B cell (primary cell): ENCODE results near the gene BFSP1. TPM values are rescaled to one million over a fixed set of nuclear protein-coding genes. Genes with fewer than 3 reads are reported as not detected.

Experiments
- ATAC-seq: fragments of 200-7000 bp; cut with Tn5 transposase; one replicate; pipeline ENCODE4 v1.10.0; 2021; ENCODE audit warnings: low read depth, mild to moderate bottlenecking, moderate number of reproducible peaks, moderate library complexity
- CTCF ChIA-PET: fragments of 350-600 bp; sonication (Branson Sonifier 250); formaldehyde crosslinking; loops from one replicate; lab custom pipeline; 2021; ENCODE audit warnings: antibody characterized with exemption, inconsistent platforms; lab: Charles Lee
- POLR2A ChIA-PET: fragments of 350-600 bp; sonication (Branson Sonifier 250); formaldehyde crosslinking; loops from one replicate; lab custom pipeline; 2021; ENCODE audit warnings: antibody characterized with exemption; lab: Charles Lee
- DNase-seq: peaks from one replicate; pipeline ENCODE4 v3.0.0; 2013
- H2AFZ ChIP-seq: 2 replicates; pipeline ENCODE4 v1.6.1; 2012; ENCODE audit warnings: mild to moderate bottlenecking, low read depth, low read length; ENCODE audit not compliant: insufficient read depth, poor library complexity, severe bottlenecking
- H3K27ac ChIP-seq, 2 donors: 1 replicate in 1 of 2; 2 replicates in 1 of 2; pipeline ENCODE4 v1.5.1; 2012 to 2013; ENCODE audit warnings: low read length in 2 of 2, mild to moderate bottlenecking in 2 of 2, moderate library complexity in 1 of 2
- H3K27me3 ChIP-seq, 4 experiments: fragments of 200-600 bp in 1 of 4; sonication (generic) in 1 of 4; replicated peaks in 1 of 4; 1 replicate in 2 of 4; 2 replicates in 2 of 4; pipeline versions ENCODE4 v1.6.1 to v1.7.0; 2013 to 2016; ENCODE audit warnings: low read length in 3 of 4, mild to moderate bottlenecking in 2 of 4, mixed read lengths in 1 of 4, moderate library complexity in 1 of 4; ENCODE audit not compliant: insufficient read depth in 4 of 4, control insufficient read depth in 3 of 4; ENCODE audit errors: control extremely low read depth in 1 of 4
- H3K36me3 ChIP-seq, 2 experiments: replicated peaks in 1 of 2; 1 replicate in 1 of 2; 2 replicates in 1 of 2; pipeline versions ENCODE4 v1.6.1 to v1.7.1; 2013; ENCODE audit warnings: low read length in 1 of 2; ENCODE audit not compliant: insufficient read depth in 2 of 2, control insufficient read depth in 1 of 2; ENCODE audit errors: control extremely low read depth in 1 of 2, extremely low read depth in 1 of 2
- H3K4me1 ChIP-seq, 2 donors: fragments of 200-600 bp in 1 of 2; sonication (generic) in 1 of 2; 1 replicate in 1 of 2; 2 replicates in 1 of 2; pipeline versions ENCODE4 v1.5.1 to v1.6.1; 2013 to 2017; ENCODE audit warnings: low read length in 2 of 2; ENCODE audit not compliant: control insufficient read depth in 2 of 2, insufficient read depth in 2 of 2
- H3K4me2 ChIP-seq: replicated peaks from 2 replicates; pipeline ENCODE3; 2012; ENCODE audit warnings: mild to moderate bottlenecking, low read depth, low read length; ENCODE audit not compliant: poor library complexity, severe bottlenecking
- H3K4me3 ChIP-seq, 5 experiments: fragments of 200-600 bp in 1 of 5; sonication (generic) in 1 of 5; 1 replicate in 3 of 5; 2 replicates in 2 of 5; pipeline versions ENCODE4 v1.5.1 to v1.7.0; 2011 to 2016; ENCODE audit warnings: low read length in 4 of 5, mild to moderate bottlenecking in 4 of 5, low read depth in 2 of 5, control low read depth in 1 of 5, moderate library complexity in 1 of 5; ENCODE audit not compliant: insufficient read depth in 1 of 5; ENCODE audit errors: control extremely low read depth in 1 of 5, extremely low read depth in 1 of 5
- H3K79me2 ChIP-seq: fragments of 200-600 bp; sonication (generic); one replicate; pipeline ENCODE4 v1.6.0; 2016; ENCODE audit warnings: low read length; ENCODE audit not compliant: control insufficient read depth, insufficient read depth
- H3K9ac ChIP-seq: fragments of 200-600 bp; sonication (generic); 2 replicates; pipeline ENCODE4 v1.6.1; 2017; ENCODE audit warnings: mild to moderate bottlenecking, low read length, moderate library complexity
- H3K9me3 ChIP-seq, 3 donors: one replicate each; pipeline versions ENCODE4 v1.6.1 to v1.7.1; 2013; ENCODE audit warnings: low read length in 2 of 3; ENCODE audit not compliant: control insufficient read depth in 2 of 3, insufficient read depth in 1 of 3; ENCODE audit errors: control extremely low read depth in 1 of 3
- H4K20me1 ChIP-seq: 2 replicates; pipeline ENCODE4 v1.6.0; 2012; ENCODE audit warnings: mild to moderate bottlenecking, low read length; ENCODE audit not compliant: insufficient read depth, control insufficient read depth, poor library complexity, severe bottlenecking
- H3K27ac Mint-ChIP-seq: one replicate; pipeline ENCODE4 v1.8.0; 2021; ENCODE audit warnings: mixed read lengths
- H3K27me3 Mint-ChIP-seq: one replicate; pipeline ENCODE4 v1.8.0; 2021; ENCODE audit warnings: mixed read lengths
- H3K4me1 Mint-ChIP-seq: one replicate; pipeline ENCODE4 v1.8.0; 2021; ENCODE audit warnings: mixed read lengths
- H3K4me3 Mint-ChIP-seq: one replicate; pipeline ENCODE4 v1.8.0; 2021; ENCODE audit warnings: mixed read lengths
- H3K9me3 Mint-ChIP-seq: one replicate; pipeline ENCODE4 v1.8.0; 2022; ENCODE audit warnings: mixed read lengths; ENCODE audit not compliant: insufficient read depth
- EZH2 ChIP-seq: IDR thresholded peaks from 2 replicates; pipeline ENCODE4 v1.6.1; 2012; ENCODE audit warnings: borderline replicate concordance, low read depth, mild to moderate bottlenecking, moderate library complexity, low read length; ENCODE audit not compliant: insufficient read depth, poor library complexity, severe bottlenecking
- WGBS: methylation state at CpG from one replicate; pipeline ENCODE4 v1.1.5; 2013; ENCODE audit warnings: missing lambda C conversion rate; ENCODE audit not compliant: insufficient coverage; 5-methylcytosine and 5-hydroxymethylcytosine counted together
- intact Hi-C: fragments of 100-400 bp; cut with micrococcal nuclease; formaldehyde crosslinking; loops from one replicate; pipeline ENCODE4 v1.10.0; 2022
- polyA plus RNA-seq: library from polyadenylated mRNA; depleted of rRNA; stranded (reverse); fragments of >200 nt; gene quantifications from 2 replicates; pipeline ENCODE4 v1.2.3, GENCODE V29; 2012
- total RNA-seq, 2 donors: library from RNA; stranded (reverse); fragments of 120-200 nt in 1 of 2; gene quantifications; 1 replicate in 1 of 2; 2 replicates in 1 of 2; pipeline versions ENCODE4 v1.2.3 to v1.2.4, GENCODE V29; 2013 to 2022
- TF ChIP-seq, protein P1 (sequence below): fragments of 200-600 bp; IDR thresholded peaks from one replicate; pipeline ENCODE4 v1.8.0; 2022; ENCODE audit warnings: antibody characterized with exemption, mild to moderate bottlenecking

BFSP1 gene
- total and polyA plus RNA-seq, 2 donors (not counting 1 experiment from before 2014, with no cell fraction given), result not detected

DNA sequence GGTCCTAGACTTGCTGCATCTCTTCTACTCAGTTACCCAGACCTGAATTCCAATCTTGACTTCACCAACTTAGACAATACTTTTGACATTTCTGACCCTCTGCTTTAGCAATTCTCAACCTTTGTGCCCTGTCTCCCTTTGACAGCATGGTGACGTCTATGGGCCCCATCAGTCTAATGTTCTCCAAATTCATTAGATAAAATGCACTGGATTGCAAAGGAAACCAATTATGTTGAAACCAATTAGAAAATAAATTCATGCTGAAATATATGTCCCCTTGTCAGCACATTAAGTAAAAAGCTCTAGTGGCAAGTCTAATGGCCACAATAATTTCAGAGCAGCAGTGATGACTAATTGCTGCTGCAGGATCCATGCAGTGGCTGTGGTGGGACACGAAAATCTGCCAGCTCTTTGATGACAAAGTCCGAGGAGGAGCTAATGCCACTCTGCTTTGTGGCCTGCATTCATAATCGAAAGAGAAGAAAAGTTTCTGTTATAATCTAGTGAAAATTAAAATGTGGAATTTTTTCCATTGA, 64.0 kb downstream of the BFSP1 start:
- Histone ChIP-seq H3K79me2 (no peaks in the 10 kb centered on the region), H3K27me3 (peaks cover 0 to under 1% (median under 1%) of the 10 kb centered on the region in 4 experiments), H3K9ac (no peak overlapping the region), H3K9me3 (no peaks in the 10 kb centered on the region), H4K20me1 (no peaks in the 10 kb centered on the region), H3K4me3 (no peak overlapping the region), H3K36me3 (no peaks in the 10 kb centered on the region), H3K4me2 (no peak overlapping the region), H2AFZ (no peak overlapping the region), H3K27ac (no peak overlapping the region), H3K4me1 (no peaks in the 10 kb centered on the region)
- Mint-ChIP-seq H3K27me3 (peaks cover 21% of the 10 kb centered on the region), H3K27ac (no peak overlapping the region), H3K9me3 (no peaks in the 10 kb centered on the region), H3K4me1 (no peaks in the 10 kb centered on the region), H3K4me3 (no peak overlapping the region)
- intact Hi-C loops, result no loop called here
- CTCF ChIA-PET, result no interaction called here
- no peak for TF ChIP-seq EZH2
- TF ChIP-seq, protein P1, sequence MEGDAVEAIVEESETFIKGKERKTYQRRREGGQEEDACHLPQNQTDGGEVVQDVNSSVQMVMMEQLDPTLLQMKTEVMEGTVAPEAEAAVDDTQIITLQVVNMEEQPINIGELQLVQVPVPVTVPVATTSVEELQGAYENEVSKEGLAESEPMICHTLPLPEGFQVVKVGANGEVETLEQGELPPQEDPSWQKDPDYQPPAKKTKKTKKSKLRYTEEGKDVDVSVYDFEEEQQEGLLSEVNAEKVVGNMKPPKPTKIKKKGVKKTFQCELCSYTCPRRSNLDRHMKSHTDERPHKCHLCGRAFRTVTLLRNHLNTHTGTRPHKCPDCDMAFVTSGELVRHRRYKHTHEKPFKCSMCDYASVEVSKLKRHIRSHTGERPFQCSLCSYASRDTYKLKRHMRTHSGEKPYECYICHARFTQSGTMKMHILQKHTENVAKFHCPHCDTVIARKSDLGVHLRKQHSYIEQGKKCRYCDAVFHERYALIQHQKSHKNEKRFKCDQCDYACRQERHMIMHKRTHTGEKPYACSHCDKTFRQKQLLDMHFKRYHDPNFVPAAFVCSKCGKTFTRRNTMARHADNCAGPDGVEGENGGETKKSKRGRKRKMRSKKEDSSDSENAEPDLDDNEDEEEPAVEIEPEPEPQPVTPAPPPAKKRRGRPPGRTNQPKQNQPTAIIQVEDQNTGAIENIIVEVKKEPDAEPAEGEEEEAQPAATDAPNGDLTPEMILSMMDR, result no peak
- no peak for ATAC-seq
- DNase-seq, result no peak
- POLR2A ChIA-PET, result no interaction called here
- WGBS, result 77% methylated on average over 2 of the region's 4 CpGs

DNA sequence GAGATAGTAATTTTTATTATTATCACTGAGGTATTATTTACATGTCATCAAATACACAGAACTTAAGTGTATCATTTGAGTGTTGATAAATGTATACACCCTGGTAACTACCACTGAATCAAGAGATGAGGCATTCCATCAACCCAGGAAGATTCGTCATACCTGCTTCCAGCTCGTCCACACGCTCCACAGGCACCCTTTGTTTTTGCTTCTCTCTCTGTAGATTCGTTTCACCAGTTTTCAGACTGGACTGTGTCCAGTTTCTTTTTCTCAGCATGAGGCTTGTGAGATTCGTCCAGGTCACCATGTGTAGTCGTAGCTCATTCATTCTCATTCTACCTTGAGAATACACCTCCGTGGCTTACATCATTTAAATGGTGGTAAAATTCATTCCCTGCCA, 64.5 kb downstream of the BFSP1 start:
- ATAC-seq (no peak), DNase-seq (no peak)
- H3K9me3 ChIP-seq, result no peaks in the 10 kb centered on the region
- no peak overlapping the region for H3K4me2 ChIP-seq
- no peaks in the 10 kb centered on the region for H4K20me1 ChIP-seq
- H3K9me3 Mint-ChIP-seq, result no peaks in the 10 kb centered on the region
- H3K36me3 ChIP-seq, result no peaks in the 10 kb centered on the region
- no peaks in the 10 kb centered on the region for H3K4me1 ChIP-seq
- peaks cover 21% of the 10 kb centered on the region for H3K27me3 Mint-ChIP-seq
- TF ChIP-seq EZH2, result no peak
- TF ChIP-seq, protein P1, result no peak
- H3K9ac ChIP-seq, result no peak overlapping the region
- H2AFZ ChIP-seq, result no peak overlapping the region
- H3K4me1 Mint-ChIP-seq, result no peaks in the 10 kb centered on the region
- 80% methylated on average over 7 of the region's 7 CpGs for WGBS
- no peak overlapping the region for H3K27ac ChIP-seq
- CTCF ChIA-PET, result no interaction called here
- no peaks in the 10 kb centered on the region for H3K79me2 ChIP-seq
- H3K27ac Mint-ChIP-seq, result no peak overlapping the region
- intact Hi-C loops, result no loop called here
- H3K4me3 ChIP-seq, result no peak overlapping the region
- POLR2A ChIA-PET, result no interaction called here
- H3K27me3 ChIP-seq, result peaks cover 0 to 5% (median 1%) of the 10 kb centered on the region in 4 experiments
- no peak overlapping the region for H3K4me3 Mint-ChIP-seq
